Ishikawa (cell line): ENCODE results near the gene TOR2A.

ENCODE experiments used
- CEBPB ChIP-seq: IDR thresholded peaks from 2 replicates; pipeline ENCODE4 v1.6.1; 2012
- CREB1 ChIP-seq: IDR thresholded peaks from 2 replicates; pipeline ENCODE4 v1.6.1; 2012; ENCODE audit warnings: low read depth
- EP300 ChIP-seq: IDR thresholded peaks from 2 replicates; pipeline ENCODE4 v1.6.1; 2012; ENCODE audit warnings: borderline replicate concordance
- FOXM1 ChIP-seq: IDR thresholded peaks from 2 replicates; pipeline ENCODE4 v1.6.1; 2012; ENCODE audit warnings: low read depth, borderline replicate concordance
- MAX ChIP-seq: IDR thresholded peaks from 2 replicates; pipeline ENCODE4 v1.6.1; 2012
- NFIC ChIP-seq: IDR thresholded peaks from 2 replicates; pipeline ENCODE4 v1.6.1; 2012
- RAD21 ChIP-seq: IDR thresholded peaks from 2 replicates; pipeline ENCODE4 v1.6.1; 2012; ENCODE audit warnings: low read depth
- REST ChIP-seq: IDR thresholded peaks from 2 replicates; pipeline ENCODE4 v1.6.1; 2012; ENCODE audit warnings: low read depth, mild to moderate bottlenecking
- TAF1 ChIP-seq: IDR thresholded peaks from 2 replicates; pipeline ENCODE4 v1.6.1; 2012; ENCODE audit warnings: low read depth, mild to moderate bottlenecking
- TCF12 ChIP-seq: IDR thresholded peaks from 2 replicates; pipeline ENCODE4 v1.6.1; 2012; ENCODE audit warnings: low read depth
- TEAD4 ChIP-seq: IDR thresholded peaks from 2 replicates; pipeline ENCODE4 v1.6.1; 2012
- YY1 ChIP-seq: IDR thresholded peaks from 2 replicates; pipeline ENCODE4 v1.6.1; 2012; ENCODE audit warnings: low read depth
- ZBTB7A ChIP-seq: IDR thresholded peaks from 2 replicates; pipeline ENCODE4 v1.6.1; 2012; ENCODE audit warnings: low read depth

GRCh38 chr9:127767909-127768331 is 32.8 kb upstream of the TOR2A start:
- no peak for TF ChIP-seq FOXM1
- no peak for TF ChIP-seq EP300
- TF ChIP-seq NFIC, result no peak
- TF ChIP-seq CEBPB, result no peak
- TF ChIP-seq MAX, result no peak
- TF ChIP-seq CREB1, result no peak
- TF ChIP-seq TCF12, result no peak
- TF ChIP-seq REST, result no peak
- TF ChIP-seq ZBTB7A, result no peak
- no peak for TF ChIP-seq TEAD4
- no peak for TF ChIP-seq YY1
- TF ChIP-seq RAD21, result no peak
- no peak for TF ChIP-seq TAF1
